ENCODE results near the gene FGD5. TPM values are rescaled to one million over a fixed set of nuclear protein-coding genes. Genes with fewer than 3 reads are reported as not detected.
A peak's percentile ranks its signal among the peaks of the same experiment; 100 is the strongest.

Gene FGD5
- total and polyA plus RNA-seq, 4 donors: 2.5 to 61.6 (median 20.0) TPM

GRCh38 chr3:14890476-14890875 lies 71.7 kb downstream of the FGD5 start:
- intact Hi-C loops (cut with DNase I): no loop called here
- Histone ChIP-seq H3K9me3 (ENCODE audit: control insufficient read depth, low read length) (no peaks in the 10 kb centered on the region), H3K27me3 (ENCODE audit: control insufficient read depth in 1 of 2, insufficient read depth in 2 of 2, low read length in 1 of 2) (no peaks in the 10 kb centered on the region), H3K27ac (ENCODE audit: low read depth in 1 of 2, low read length in 2 of 2) (no peak overlapping the region), H3K36me3 (ENCODE audit: control insufficient read depth in 1 of 2, insufficient read depth in 2 of 2, low read length in 1 of 2) (no peaks in the 10 kb centered on the region), H3K4me1 (ENCODE audit: control insufficient read depth in 1 of 2, insufficient read depth in 2 of 2, low read length in 2 of 2) (no peaks in the 10 kb centered on the region), H3K4me3 (ENCODE audit: low read length in 2 of 2) (no peak overlapping the region)
- WGBS, 2 donors: 71 to 73% methylated on average over 5 of the region's 5 CpGs
- DNase-seq (no peak), ATAC-seq (ENCODE audit: low FRiP score) (no peak)

GRCh38 chr3:14891135-14892132 lies 72.7 kb downstream of the FGD5 start:
- no peaks in the 10 kb centered on the region for H3K36me3 ChIP-seq (ENCODE audit: control insufficient read depth in 1 of 2, insufficient read depth in 2 of 2, low read length in 1 of 2)
- no peaks in the 10 kb centered on the region for H3K27me3 ChIP-seq (ENCODE audit: control insufficient read depth in 1 of 2, insufficient read depth in 2 of 2, low read length in 1 of 2)
- no peak overlapping the region for H3K4me3 ChIP-seq (ENCODE audit: low read length in 2 of 2)
- H3K27ac ChIP-seq (ENCODE audit: low read depth in 1 of 2, low read length in 2 of 2): no peak overlapping the region
- no peaks in the 10 kb centered on the region for H3K9me3 ChIP-seq (ENCODE audit: control insufficient read depth, low read length)
- no peaks in the 10 kb centered on the region for H3K4me1 ChIP-seq (ENCODE audit: control insufficient read depth in 1 of 2, insufficient read depth in 2 of 2, low read length in 2 of 2)
- intact Hi-C loops (cut with DNase I): no loop called here
- WGBS, 2 donors: 77 to 79% methylated on average over 12 of the region's 12 CpGs
- ATAC-seq (ENCODE audit: low FRiP score): no peak
- DNase-seq: no peak

GRCh38 chr3:14892226-14892625 lies 73.5 kb downstream of the FGD5 start:
- Histone ChIP-seq H3K4me3 (ENCODE audit: low read length in 2 of 2) (no peak overlapping the region), H3K9me3 (ENCODE audit: control insufficient read depth, low read length) (no peaks in the 10 kb centered on the region), H3K27ac (ENCODE audit: low read depth in 1 of 2, low read length in 2 of 2) (no peak overlapping the region), H3K36me3 (ENCODE audit: control insufficient read depth in 1 of 2, insufficient read depth in 2 of 2, low read length in 1 of 2) (no peaks in the 10 kb centered on the region), H3K4me1 (ENCODE audit: control insufficient read depth in 1 of 2, insufficient read depth in 2 of 2, low read length in 2 of 2) (no peaks in the 10 kb centered on the region), H3K27me3 (ENCODE audit: control insufficient read depth in 1 of 2, insufficient read depth in 2 of 2, low read length in 1 of 2) (no peaks in the 10 kb centered on the region)
- 92 to 95% methylated on average over 11 of the region's 11 CpGs for WGBS, 2 donors
- intact Hi-C loops (cut with DNase I): no loop called here
- DNase-seq: no peak
- ATAC-seq (ENCODE audit: low FRiP score): no peak

DNA sequence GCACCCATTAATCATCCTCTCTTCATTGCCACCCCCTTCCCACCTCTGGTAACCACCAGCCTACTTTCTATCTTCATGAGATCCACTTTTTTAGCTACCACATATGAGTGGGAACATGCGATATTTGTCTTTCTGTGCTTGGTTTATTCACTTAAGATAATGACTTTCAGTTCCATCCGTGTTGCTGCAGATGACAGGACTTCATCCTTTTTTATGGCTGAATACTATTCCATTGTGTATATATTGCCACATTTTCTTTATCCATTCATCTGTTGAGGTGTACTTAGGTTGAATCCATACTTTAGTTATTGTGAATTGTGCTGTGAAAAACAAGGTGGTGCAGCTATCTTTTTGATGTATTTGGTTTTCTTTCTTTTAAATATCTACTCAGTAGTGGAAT lies 75.3 kb downstream of the FGD5 start:
- Histone ChIP-seq H3K9me3 (ENCODE audit: control insufficient read depth, low read length) (no peaks in the 10 kb centered on the region), H3K27ac (ENCODE audit: low read depth in 1 of 2, low read length in 2 of 2) (no peak overlapping the region), H3K36me3 (ENCODE audit: control insufficient read depth in 1 of 2, insufficient read depth in 2 of 2, low read length in 1 of 2) (no peaks in the 10 kb centered on the region), H3K4me1 (ENCODE audit: control insufficient read depth in 1 of 2, insufficient read depth in 2 of 2, low read length in 2 of 2) (no peaks in the 10 kb centered on the region), H3K27me3 (ENCODE audit: control insufficient read depth in 1 of 2, insufficient read depth in 2 of 2, low read length in 1 of 2) (no peaks in the 10 kb centered on the region), H3K4me3 (ENCODE audit: low read length in 2 of 2) (no peak overlapping the region)
- intact Hi-C loops (cut with DNase I): no loop called here
- WGBS, 2 donors: 95 to 96% methylated on average over 2 of the region's 2 CpGs
- DNase-seq: no peak
- no peak for ATAC-seq (ENCODE audit: low FRiP score)

- WGBS, 2 donors: 85 to 86% methylated on average over 4 of the region's 4 CpGs
- H3K27ac ChIP-seq (ENCODE audit: low read depth in 1 of 2, low read length in 2 of 2): no peak overlapping the region
- H3K4me3 ChIP-seq (ENCODE audit: low read length in 2 of 2): no peak overlapping the region
- intact Hi-C loops (cut with DNase I): no loop called here
- no peaks in the 10 kb centered on the region for H3K9me3 ChIP-seq (ENCODE audit: control insufficient read depth, low read length)
- no peaks in the 10 kb centered on the region for H3K36me3 ChIP-seq (ENCODE audit: control insufficient read depth in 1 of 2, insufficient read depth in 2 of 2, low read length in 1 of 2)
- ATAC-seq (ENCODE audit: low FRiP score) (no peak), DNase-seq (no peak)
- peaks cover 0 to 3% of the 10 kb centered on the region in 2 donors for H3K27me3 ChIP-seq (ENCODE audit: control insufficient read depth in 1 of 2, insufficient read depth in 2 of 2, low read length in 1 of 2)
- no peaks in the 10 kb centered on the region for H3K4me1 ChIP-seq (ENCODE audit: control insufficient read depth in 1 of 2, insufficient read depth in 2 of 2, low read length in 2 of 2)
Measured at GRCh38 chr3:14897266-14897665, 78.5 kb downstream of the FGD5 start.

- intact Hi-C loops (cut with DNase I): no loop called here
- H3K4me3 ChIP-seq (ENCODE audit: low read length in 2 of 2): no peak overlapping the region
- no peak for ATAC-seq (ENCODE audit: low FRiP score)
Measured at GRCh38 chr3:14898929-14899328, 80.2 kb downstream of the FGD5 start.

GRCh38 chr3:14899993-14900618 lies 81.3 kb downstream of the FGD5 start:
- H3K4me1 ChIP-seq (ENCODE audit: control insufficient read depth in 1 of 2, insufficient read depth in 2 of 2, low read length in 2 of 2): no peaks in the 10 kb centered on the region
- H3K27ac ChIP-seq (ENCODE audit: low read depth in 1 of 2, low read length in 2 of 2): no peak overlapping the region
- intact Hi-C loops (cut with DNase I): no loop called here
- no peaks in the 10 kb centered on the region for H3K9me3 ChIP-seq (ENCODE audit: control insufficient read depth, low read length)
- DNase-seq (no peak), ATAC-seq (ENCODE audit: low FRiP score) (no peak)
- no peaks in the 10 kb centered on the region for H3K36me3 ChIP-seq (ENCODE audit: control insufficient read depth in 1 of 2, insufficient read depth in 2 of 2, low read length in 1 of 2)
- H3K4me3 ChIP-seq (ENCODE audit: low read length in 2 of 2): no peak overlapping the region
- H3K27me3 ChIP-seq (ENCODE audit: control insufficient read depth in 1 of 2, insufficient read depth in 2 of 2, low read length in 1 of 2): peaks cover 0 to 3% of the 10 kb centered on the region in 2 donors
- 90 to 91% methylated on average over 9 of the region's 9 CpGs for WGBS, 2 donors

More at GRCh38 chr3:14898929-14899328, 80.2 kb downstream of the FGD5 start:
- Histone ChIP-seq H3K4me1 (ENCODE audit: control insufficient read depth in 1 of 2, insufficient read depth in 2 of 2, low read length in 2 of 2) (no peaks in the 10 kb centered on the region), H3K27me3 (ENCODE audit: control insufficient read depth in 1 of 2, insufficient read depth in 2 of 2, low read length in 1 of 2) (peaks cover 0 to 3% of the 10 kb centered on the region in 2 donors), H3K27ac (ENCODE audit: low read depth in 1 of 2, low read length in 2 of 2) (no peak overlapping the region), H3K9me3 (ENCODE audit: control insufficient read depth, low read length) (no peaks in the 10 kb centered on the region), H3K36me3 (ENCODE audit: control insufficient read depth in 1 of 2, insufficient read depth in 2 of 2, low read length in 1 of 2) (no peaks in the 10 kb centered on the region)
- WGBS, 2 donors: 75 to 80% methylated on average over 7 of the region's 7 CpGs
- DNase-seq: no peak

DNA sequence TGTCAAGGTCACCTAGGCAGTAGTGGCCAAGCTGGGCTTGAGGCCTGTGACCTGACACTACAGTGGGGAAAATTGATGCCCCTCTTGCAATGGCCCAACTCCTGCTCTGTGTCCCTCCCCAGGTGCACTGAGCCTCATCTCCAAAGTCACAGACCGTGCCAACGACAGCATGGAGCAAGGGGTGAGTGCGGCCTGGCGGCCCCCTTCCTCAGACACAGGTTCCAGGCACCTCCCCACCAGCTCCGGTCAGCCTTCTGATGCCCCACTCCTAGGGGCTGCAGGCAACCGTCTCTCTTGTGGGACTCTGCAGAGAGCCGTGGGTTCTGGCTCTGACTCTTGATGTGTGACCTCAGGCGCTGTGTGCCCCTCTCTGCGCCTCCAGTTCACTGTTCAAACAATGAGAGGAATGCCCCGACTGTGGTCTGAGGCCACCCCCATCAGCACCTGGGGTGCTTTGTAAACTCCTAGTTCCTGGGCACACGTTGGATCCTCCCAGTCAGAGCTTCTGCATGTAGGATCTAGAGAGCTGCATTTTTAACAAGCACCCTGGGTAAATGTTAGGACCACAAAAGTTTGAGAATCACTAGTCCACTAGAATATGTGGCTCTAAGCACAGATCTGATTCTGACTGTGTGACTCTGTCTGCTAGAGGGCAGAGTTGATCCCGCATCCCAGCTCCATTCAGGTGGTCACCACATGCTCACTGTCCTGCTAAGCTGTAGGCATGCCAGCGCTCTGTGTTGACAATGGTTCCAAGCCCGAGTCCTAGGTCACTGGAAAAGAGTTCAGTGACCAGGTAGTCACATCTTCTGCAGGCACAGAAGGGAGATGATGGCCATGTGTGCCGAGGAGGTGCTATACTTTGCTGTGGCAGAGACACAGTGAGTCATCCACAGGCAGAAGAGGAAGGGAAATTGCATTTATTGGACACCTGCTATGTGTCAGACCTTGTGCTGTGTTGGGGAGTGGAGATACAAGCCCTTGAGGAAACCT lies 82.4 kb downstream of the FGD5 start:
- intact Hi-C loops (cut with DNase I): no loop called here
- ATAC-seq (ENCODE audit: low FRiP score): peak; percentile 16
- WGBS, 2 donors: 76 to 81% methylated on average over 14 to 15 of the region's 15 CpGs

More for the DNA sequence above, 82.4 kb downstream of the FGD5 start:
- H3K4me3 ChIP-seq (ENCODE audit: low read length in 2 of 2): no peak overlapping the region
- H3K27me3 ChIP-seq (ENCODE audit: control insufficient read depth in 1 of 2, insufficient read depth in 2 of 2, low read length in 1 of 2): peaks cover 0 to 3% of the 10 kb centered on the region in 2 donors
- DNase-seq: no peak
- no peaks in the 10 kb centered on the region for H3K36me3 ChIP-seq (ENCODE audit: control insufficient read depth in 1 of 2, insufficient read depth in 2 of 2, low read length in 1 of 2)
- H3K4me1 ChIP-seq (ENCODE audit: control insufficient read depth in 1 of 2, insufficient read depth in 2 of 2, low read length in 2 of 2): no peaks in the 10 kb centered on the region
- H3K9me3 ChIP-seq (ENCODE audit: control insufficient read depth, low read length): no peaks in the 10 kb centered on the region
- no peak overlapping the region for H3K27ac ChIP-seq (ENCODE audit: low read depth in 1 of 2, low read length in 2 of 2)

Data from aorta (tissue), 5 donors.